Muscle layer of colon (tissue), 2 donors: ENCODE results near the gene GDPGP1.

ENCODE experiments used
- H3K27ac ChIP-seq: one replicate; pipeline ENCODE4 v1.7.0; 2013; ENCODE audit warnings: low read depth, mild to moderate bottlenecking, low read length, moderate library complexity
- H3K27me3 ChIP-seq, 2 donors: one replicate each; pipeline ENCODE4 v1.7.0; 2013; ENCODE audit warnings: low read length in 2 of 2, mild to moderate bottlenecking in 2 of 2; ENCODE audit not compliant: insufficient read depth in 2 of 2, control insufficient read depth in 1 of 2
- H3K36me3 ChIP-seq: one replicate; pipeline ENCODE4 v1.7.0; 2013; ENCODE audit warnings: mild to moderate bottlenecking, low read length; ENCODE audit not compliant: insufficient read depth
- H3K4me1 ChIP-seq: one replicate; pipeline ENCODE4 v1.7.0; 2013; ENCODE audit warnings: mild to moderate bottlenecking, low read length; ENCODE audit not compliant: insufficient read depth
- H3K4me3 ChIP-seq, 2 donors: one replicate each; pipeline ENCODE4 v1.7.0; 2013; ENCODE audit warnings: low read length in 2 of 2, low read depth in 1 of 2, mild to moderate bottlenecking in 1 of 2, moderate library complexity in 1 of 2
- H3K9ac ChIP-seq: one replicate; pipeline ENCODE4 v1.7.0; 2013; ENCODE audit warnings: low read length
- H3K9me3 ChIP-seq: one replicate; pipeline ENCODE4 v1.7.0; 2013; ENCODE audit warnings: mild to moderate bottlenecking, low read length
- donor health status: abdominal sarcoma.
- donor health status: Adenocarcinoma of cecum.

Gene GDPGP1

GRCh38 chr15:90230071-90230494 lies 3.9 kb upstream of the GDPGP1 start:
- Histone ChIP-seq H3K27ac (no peak overlapping the region), H3K4me3 (no peak overlapping the region), H3K27me3 (no peaks in the 10 kb centered on the region), H3K9me3 (no peaks in the 10 kb centered on the region), H3K4me1 (peaks cover 61% of the 10 kb centered on the region), H3K9ac (no peak overlapping the region), H3K36me3 (peaks cover 47% of the 10 kb centered on the region)

DNA sequence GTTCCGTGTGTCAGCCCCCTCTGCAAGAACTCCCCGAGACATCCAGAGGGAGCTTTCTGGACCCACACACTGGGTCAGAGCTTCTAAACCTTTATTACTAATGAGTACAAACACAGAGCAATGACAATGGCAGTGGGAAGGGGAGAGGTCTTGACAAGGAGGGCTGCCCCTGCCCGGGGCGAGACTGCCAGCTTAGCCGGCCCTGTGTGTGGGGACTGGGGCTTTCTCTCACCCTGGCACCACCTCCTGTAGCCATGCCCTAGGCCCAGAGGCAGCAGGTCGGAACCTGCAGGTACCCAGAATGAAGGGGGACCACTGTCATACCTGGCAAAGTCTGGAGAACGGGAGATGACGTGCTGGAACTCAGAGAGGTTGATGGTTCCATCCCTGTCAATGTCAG lies 3.4 kb upstream of the GDPGP1 start:
- Histone ChIP-seq H3K4me3 (no peak overlapping the region), H3K9ac (no peak overlapping the region), H3K27ac (peak overlapping the region; percentile 21), H3K9me3 (no peaks in the 10 kb centered on the region), H3K4me1 (peaks cover 62% of the 10 kb centered on the region), H3K36me3 (peaks cover 42% of the 10 kb centered on the region), H3K27me3 (no peaks in the 10 kb centered on the region)

DNA sequence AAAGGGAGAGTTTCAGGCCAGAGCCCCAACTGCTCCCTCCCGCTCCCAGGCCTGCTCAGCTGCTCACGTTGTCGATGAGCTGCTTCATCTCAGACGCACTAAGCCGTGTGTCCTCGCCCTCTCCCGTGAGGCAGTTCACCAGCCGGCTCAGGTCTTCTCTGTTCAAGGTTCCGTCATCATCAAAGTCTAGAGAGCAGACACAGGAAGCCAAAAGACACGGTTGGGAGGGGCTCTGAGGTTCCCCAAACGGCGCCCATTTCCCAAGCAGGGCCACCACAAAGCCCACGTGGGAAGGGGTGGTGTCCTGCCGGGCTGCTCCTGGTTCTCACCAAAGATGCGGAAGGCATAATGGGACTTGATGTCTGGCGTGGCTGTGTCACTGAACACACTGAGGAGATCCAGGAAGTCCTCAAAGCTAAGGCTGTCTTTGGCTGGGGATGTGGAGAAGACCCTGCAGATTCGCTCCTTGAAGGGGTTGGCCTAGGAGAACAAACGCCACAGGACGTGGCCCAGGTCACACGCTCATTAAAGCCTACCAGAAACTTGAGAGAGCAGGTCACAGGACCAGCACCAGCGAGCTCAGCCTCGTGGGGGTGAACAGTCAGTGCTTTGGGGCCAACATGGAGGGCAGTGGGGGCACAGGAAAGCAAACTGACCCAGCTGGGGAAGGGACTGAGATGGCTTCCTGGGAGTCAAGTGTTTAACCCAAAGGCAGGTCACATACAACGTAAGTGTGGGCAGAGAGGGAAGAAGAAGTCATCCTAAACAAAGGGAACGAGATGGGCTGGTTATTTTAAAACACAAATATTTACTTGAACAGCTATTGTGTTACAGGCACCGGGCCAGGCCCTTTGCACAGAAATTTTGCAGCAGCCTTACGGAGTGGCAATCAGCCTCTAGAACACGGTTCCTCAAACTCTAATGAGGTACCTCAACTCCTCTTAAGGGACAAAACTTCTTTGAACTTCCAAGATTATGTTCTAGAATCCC lies 2.7 kb upstream of the GDPGP1 start:
- no peaks in the 10 kb centered on the region for H3K9me3 ChIP-seq
- peak overlapping the region; percentile 21 for H3K27ac ChIP-seq
- H3K27me3 ChIP-seq = no peaks in the 10 kb centered on the region
- H3K4me3 ChIP-seq = no peak overlapping the region
- H3K4me1 ChIP-seq = peaks cover 62% of the 10 kb centered on the region
- H3K9ac ChIP-seq = no peak overlapping the region
- H3K36me3 ChIP-seq = peaks cover 38% of the 10 kb centered on the region

DNA sequence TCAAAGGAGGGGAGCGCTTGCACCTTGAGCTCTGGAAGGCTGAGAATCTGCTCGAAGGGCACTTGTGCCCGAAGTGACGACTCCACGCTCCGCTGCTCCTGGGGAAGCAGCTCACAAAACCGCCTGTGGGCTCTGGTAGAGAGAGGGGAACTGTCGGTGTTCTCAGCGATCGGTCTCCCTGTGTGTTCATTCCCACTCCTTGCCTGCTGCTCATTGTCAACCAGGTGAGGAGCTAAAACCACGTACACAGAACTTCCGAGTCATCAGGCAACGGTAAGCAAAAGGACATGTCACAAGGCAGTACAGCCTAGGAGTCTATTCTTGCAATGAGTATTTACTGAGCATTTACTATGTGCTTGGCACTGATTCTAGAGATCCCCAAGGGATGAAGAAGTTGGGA lies 1.8 kb upstream of the GDPGP1 start:
- no peaks in the 10 kb centered on the region for H3K9me3 ChIP-seq
- no peak overlapping the region for H3K27ac ChIP-seq
- no peaks in the 10 kb centered on the region for H3K27me3 ChIP-seq
- H3K4me3 ChIP-seq = peak overlapping the region in 1 of 2 donors; percentile 84
- peaks cover 35% of the 10 kb centered on the region for H3K36me3 ChIP-seq
- peaks cover 62% of the 10 kb centered on the region for H3K4me1 ChIP-seq
- no peak overlapping the region for H3K9ac ChIP-seq

DNA sequence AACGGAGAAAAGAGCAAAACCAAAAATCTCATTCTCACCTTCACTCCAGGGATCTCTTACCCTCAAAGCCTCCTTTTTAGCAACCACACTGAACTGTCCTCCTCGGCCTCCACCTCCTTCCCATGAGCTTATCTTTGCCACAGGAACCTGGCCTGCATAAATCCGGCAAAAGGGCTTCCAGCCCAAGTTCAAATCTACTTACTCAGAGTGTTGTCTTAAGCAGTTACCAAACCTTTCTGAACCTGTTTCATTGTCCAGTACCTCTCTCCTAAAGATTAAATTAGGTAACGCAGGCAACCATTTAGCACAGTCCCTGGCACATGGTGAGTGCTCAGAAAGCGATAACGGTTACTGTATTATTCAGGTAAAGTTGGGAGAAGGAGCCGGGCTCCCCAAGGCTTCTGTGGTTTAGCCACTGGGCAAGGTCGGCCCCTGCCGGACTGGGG lies 1.0 kb upstream of the GDPGP1 start:
- peak overlapping the region; percentile 59 for H3K27ac ChIP-seq
- H3K9me3 ChIP-seq = no peaks in the 10 kb centered on the region
- peaks cover 61% of the 10 kb centered on the region for H3K4me1 ChIP-seq
- H3K36me3 ChIP-seq = peaks cover 33% of the 10 kb centered on the region
- H3K4me3 ChIP-seq = peak overlapping the region; percentile 53 to 84
- H3K27me3 ChIP-seq = no peaks in the 10 kb centered on the region
- peak overlapping the region; percentile 84 for H3K9ac ChIP-seq

- peaks cover 56% of the 10 kb centered on the region for H3K4me1 ChIP-seq
- peak within 1 kb of the TSS; percentile 79 for H3K27ac ChIP-seq
- no peaks in the 10 kb centered on the region for H3K27me3 ChIP-seq
- H3K9me3 ChIP-seq = no peaks in the 10 kb centered on the region
- peaks cover 34% of the 10 kb centered on the region for H3K36me3 ChIP-seq
- peak within 1 kb of the TSS; percentile 84 for H3K9ac ChIP-seq
- H3K4me3 ChIP-seq = peak within 1 kb of the TSS; percentile 63 to 84
Measured at GRCh38 chr15:90233387-90234095, 468 bp upstream of the GDPGP1 start, which contains the start of gene CIB1. Gene CIB1, minus strand, starts transcription at chr15:90233941. Its CDS starts 56 bp downstream, at chr15:90233885.

GRCh38 chr15:90239371-90239770 lies 5.4 kb downstream of the GDPGP1 start:
- H3K4me3 ChIP-seq = no peak overlapping the region
- H3K9me3 ChIP-seq = no peaks in the 10 kb centered on the region
- H3K36me3 ChIP-seq = peaks cover 15% of the 10 kb centered on the region
- no peak overlapping the region for H3K27ac ChIP-seq
- no peaks in the 10 kb centered on the region for H3K27me3 ChIP-seq
- no peak overlapping the region for H3K9ac ChIP-seq
- peaks cover 8% of the 10 kb centered on the region for H3K4me1 ChIP-seq

GRCh38 chr15:90240856-90241255 lies 6.8 kb downstream of the GDPGP1 start:
- no peak overlapping the region for H3K9ac ChIP-seq
- H3K4me1 ChIP-seq = no peaks in the 10 kb centered on the region
- H3K9me3 ChIP-seq = no peaks in the 10 kb centered on the region
- H3K4me3 ChIP-seq = no peak overlapping the region
- no peaks in the 10 kb centered on the region for H3K27me3 ChIP-seq
- peaks cover 15% of the 10 kb centered on the region for H3K36me3 ChIP-seq
- H3K27ac ChIP-seq = no peak overlapping the region

DNA sequence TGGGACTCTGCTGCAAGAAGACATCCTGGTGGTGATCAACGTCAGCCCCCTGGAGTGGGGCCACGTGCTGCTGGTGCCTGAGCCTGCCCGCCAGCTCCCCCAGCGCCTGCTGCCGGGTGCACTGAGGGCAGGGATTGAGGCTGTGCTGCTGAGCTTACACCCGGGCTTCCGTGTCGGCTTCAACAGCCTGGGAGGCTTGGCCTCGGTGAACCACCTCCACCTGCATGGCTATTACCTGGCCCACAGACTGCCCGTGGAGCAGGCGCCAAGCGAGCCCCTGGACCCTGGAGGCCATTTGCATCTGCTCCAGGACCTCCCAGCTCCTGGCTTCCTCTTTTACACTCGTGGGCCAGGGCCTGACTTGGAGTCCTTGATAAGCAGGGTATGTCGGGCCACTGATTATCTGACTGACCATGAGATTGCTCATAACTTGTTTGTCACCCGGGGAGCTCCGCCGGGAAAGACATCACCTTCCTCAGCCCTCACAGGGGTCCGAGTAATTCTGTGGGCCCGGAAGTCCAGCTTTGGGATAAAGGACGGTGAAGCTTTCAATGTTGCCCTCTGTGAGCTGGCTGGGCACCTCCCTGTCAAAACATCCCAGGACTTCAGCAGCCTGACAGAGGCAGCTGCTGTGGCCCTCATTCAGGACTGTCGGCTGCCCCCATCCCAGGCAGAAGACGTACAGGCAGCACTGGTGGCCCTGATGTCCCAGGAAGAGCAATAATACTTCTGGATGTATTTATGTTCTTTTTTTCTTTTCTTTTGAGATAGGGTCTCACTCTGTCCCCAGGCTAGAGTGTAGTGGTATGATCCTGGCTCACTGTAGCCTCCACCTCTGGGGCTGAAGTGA lies 7.6 kb downstream of the GDPGP1 start:
- Histone ChIP-seq H3K27ac (no peak overlapping the region), H3K4me3 (no peak overlapping the region), H3K27me3 (no peaks in the 10 kb centered on the region), H3K9ac (no peak overlapping the region), H3K9me3 (no peaks in the 10 kb centered on the region), H3K4me1 (no peaks in the 10 kb centered on the region), H3K36me3 (peaks cover 15% of the 10 kb centered on the region)

- Histone ChIP-seq H3K4me3 (no peak overlapping the region), H3K27ac (no peak overlapping the region), H3K36me3 (no peaks in the 10 kb centered on the region), H3K4me1 (peaks cover 4% of the 10 kb centered on the region), H3K9me3 (no peaks in the 10 kb centered on the region), H3K9ac (no peak overlapping the region), H3K27me3 (no peaks in the 10 kb centered on the region)
Measured at GRCh38 chr15:90243943-90244639, 10.1 kb downstream of the GDPGP1 start.
